HEK293 (cell line): ENCODE measurements around the gene SORD.
"Not testable (repeated sequence)": the region's sequence is repeated elsewhere in the genome, so short reads cannot be mapped to it uniquely, and the experiment has no call there.

Experiments
- CTCF ChIA-PET: fragments of 350-600 bp; formaldehyde crosslinking; extraction: SDS; loops from one replicate; lab custom pipeline; 2021; ENCODE audit warnings: antibody characterized with exemption; lab: Yijun Ruan, JAX
- POLR2A ChIA-PET: fragments of 300-600 bp; formaldehyde crosslinking; extraction: SDS; loops from one replicate; lab custom pipeline; 2020; ENCODE audit warnings: antibody characterized with exemption, inconsistent platforms; lab: Yijun Ruan, JAX
- H3K27ac ChIP-seq: fragments of 200-500 bp; sonication (Bioruptor generic); 2 replicates; pipeline ENCODE4 v1.5.1; 2014; ENCODE audit warnings: low read depth, low read length, control low read depth, inconsistent platforms; ENCODE audit errors: extremely low read depth
- H3K36me3 ChIP-seq, 2 experiments: fragments of 200-500 bp in 1 of 2; sonication (Bioruptor generic) in 1 of 2; 1 replicate in 1 of 2; 2 replicates in 1 of 2; pipeline ENCODE4 v1.5.1; 2014 to 2017; ENCODE audit warnings: inconsistent platforms in 2 of 2, low read length in 2 of 2; ENCODE audit not compliant: control insufficient read depth in 2 of 2, insufficient read depth in 1 of 2
- H3K4me1 ChIP-seq: fragments of 200-500 bp; sonication (Bioruptor generic); 2 replicates; pipeline ENCODE4 v1.5.1; 2014; ENCODE audit warnings: mild to moderate bottlenecking, low read length, inconsistent platforms; ENCODE audit not compliant: control insufficient read depth, insufficient read depth
- H3K4me3 ChIP-seq: 2 replicates; pipeline ENCODE4 v1.5.1; 2011; ENCODE audit warnings: low read depth, mild to moderate bottlenecking, control low read depth, low read length, moderate library complexity
- H3K9me3 ChIP-seq: fragments of 200-500 bp; sonication (Bioruptor generic); 2 replicates; pipeline ENCODE4 v1.5.1; 2014; ENCODE audit warnings: low read depth, low read length, inconsistent platforms; ENCODE audit not compliant: control insufficient read depth, insufficient read depth
- CTCF ChIP-seq: fragments of 450-650 bp; formaldehyde crosslinking; IDR thresholded peaks from 2 replicates; pipeline ENCODE4 v1.5.1; 2016; ENCODE audit warnings: missing biosample characterization, missing genetic modification characterization
- PRDM1 ChIP-seq: fragments of 450-650 bp; formaldehyde crosslinking; IDR thresholded peaks from 2 replicates; pipeline ENCODE4; 2016; ENCODE audit warnings: missing biosample characterization, missing genetic modification characterization
- RBAK ChIP-seq: fragments of 450-650 bp; formaldehyde crosslinking; IDR thresholded peaks from 2 replicates; pipeline ENCODE4 v1.5.1; 2016; ENCODE audit warnings: missing biosample characterization, missing genetic modification characterization
- ZNF2 ChIP-seq: fragments of 450-650 bp; formaldehyde crosslinking; IDR thresholded peaks from 2 replicates; pipeline ENCODE4 v1.5.1; 2016; ENCODE audit warnings: missing biosample characterization, missing genetic modification characterization
- ZNF335 ChIP-seq: fragments of 450-650 bp; formaldehyde crosslinking; conservative IDR thresholded peaks from 2 replicates; pipeline ENCODE4 v1.5.1; 2016; ENCODE audit warnings: missing biosample characterization, missing genetic modification characterization
- ZNF366 ChIP-seq: fragments of 450-650 bp; formaldehyde crosslinking; conservative IDR thresholded peaks from 2 replicates; pipeline ENCODE4 v1.5.1; 2016; ENCODE audit warnings: missing biosample characterization, missing genetic modification characterization
- ZNF600 ChIP-seq: fragments of 450-650 bp; formaldehyde crosslinking; IDR thresholded peaks from 2 replicates; pipeline ENCODE4 v1.5.1; 2016; ENCODE audit warnings: missing biosample characterization, missing genetic modification characterization
- ZNF654 ChIP-seq: fragments of 450-650 bp; formaldehyde crosslinking; IDR thresholded peaks from 2 replicates; pipeline ENCODE4 v1.5.1; 2016; ENCODE audit warnings: low read depth, missing biosample characterization, missing genetic modification characterization

SORD gene

DNA sequence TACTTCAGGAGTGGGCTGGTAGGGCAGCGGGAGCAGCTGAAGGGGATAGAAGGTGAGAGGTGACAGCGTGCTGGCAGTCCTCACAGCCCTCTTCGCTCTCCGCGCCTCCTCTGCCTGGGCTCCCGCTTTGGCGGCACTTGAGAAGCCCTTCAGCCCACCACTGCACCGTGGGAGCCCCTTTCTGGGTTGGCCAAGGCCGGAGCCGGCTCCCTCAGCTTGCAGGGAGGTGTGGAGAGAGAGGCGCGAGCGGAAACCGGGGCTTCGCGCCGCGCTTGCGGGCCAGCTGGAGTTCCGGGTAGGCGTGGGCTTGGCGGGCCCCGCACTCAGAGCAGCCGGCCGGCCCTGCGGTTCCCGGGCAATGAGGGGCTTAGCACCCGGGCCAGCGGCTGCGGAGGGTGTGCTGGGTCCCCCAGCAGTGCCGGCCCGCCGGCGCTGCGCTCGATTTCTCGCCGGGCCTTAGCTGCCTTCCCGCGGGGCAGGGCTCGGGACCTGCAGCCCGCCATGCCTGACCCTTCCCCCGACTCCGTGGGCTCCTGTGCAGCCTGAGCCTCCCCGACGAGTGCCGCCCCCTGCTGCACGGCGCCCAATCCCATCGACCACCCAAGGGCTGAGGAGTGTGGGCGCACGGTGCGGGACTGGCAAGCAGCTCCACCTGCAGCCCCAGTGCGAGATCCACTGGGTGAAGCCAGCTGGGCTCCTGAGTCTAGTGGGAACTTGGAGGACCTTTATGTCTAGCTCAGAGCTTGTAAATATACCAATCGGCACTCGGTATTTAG, 11.8 kb downstream of the SORD start:
- POLR2A ChIA-PET, H3K4me1 ChIP-seq, H3K9me3 ChIP-seq, CTCF ChIA-PET, H3K4me3 ChIP-seq, H3K27ac ChIP-seq: not testable (repeated sequence)
- peaks cover 0 to 14% of the 10 kb centered on the region in 2 experiments; a peak in 2 of 3 replicates for H3K36me3 ChIP-seq

DNA sequence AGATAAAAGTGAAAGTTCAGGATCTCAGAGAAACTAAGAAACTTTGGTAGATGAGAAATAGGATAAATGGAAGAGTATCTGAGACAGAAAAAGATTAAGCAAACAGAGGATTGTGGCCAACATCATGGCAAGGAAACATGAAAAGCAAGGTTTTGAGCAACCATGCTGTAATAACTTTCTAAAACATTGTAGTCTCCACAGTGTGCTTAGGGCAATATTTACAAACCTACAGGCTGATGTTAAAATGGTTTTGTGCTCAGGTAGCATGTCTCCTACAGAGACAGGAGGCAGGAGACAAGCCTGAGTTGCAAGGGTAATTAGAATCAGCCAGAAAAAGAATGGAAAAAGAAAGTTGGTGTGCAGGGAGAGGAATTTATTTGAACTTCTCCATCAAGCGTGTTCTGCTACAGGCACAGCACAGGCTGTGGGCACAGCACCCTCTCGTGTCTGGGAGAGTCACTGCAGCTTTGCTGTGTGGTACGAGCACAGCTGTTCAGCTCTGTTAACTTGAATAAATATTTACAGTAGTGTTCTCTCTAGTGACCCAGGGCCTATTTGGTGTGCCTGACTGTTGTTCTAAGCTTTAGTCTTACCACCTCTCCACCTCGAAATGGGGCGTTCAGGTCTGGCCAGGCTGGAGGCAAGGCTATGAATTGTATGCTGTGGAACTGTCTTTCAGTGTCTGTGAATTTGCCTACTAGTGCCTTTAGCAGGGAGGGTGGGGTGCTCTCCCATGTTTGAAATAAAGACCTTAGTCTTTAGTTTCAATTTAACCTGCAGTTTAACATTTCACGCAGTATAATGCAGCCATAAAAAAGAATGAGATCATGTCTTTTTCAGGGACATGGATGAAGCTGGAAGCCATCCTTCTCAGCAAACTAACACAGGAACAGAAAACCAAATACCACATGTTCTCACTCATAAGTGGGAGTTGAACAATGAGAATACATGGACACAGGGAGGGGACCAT, 14.1 kb downstream of the SORD start:
- POLR2A ChIA-PET, H3K4me3 ChIP-seq, H3K4me1 ChIP-seq, H3K9me3 ChIP-seq, H3K27ac ChIP-seq, H3K36me3 ChIP-seq: not testable (repeated sequence)
- TF ChIP-seq PRDM1 (tag by site-specific recombination) = peak; percentile 84
- TF ChIP-seq ZNF600 (tag by site-specific recombination) = peak; percentile 86
- TF ChIP-seq ZNF2 (tag by site-specific recombination) = peak; percentile 82
- TF ChIP-seq ZNF654 (tag by site-specific recombination) = peak; percentile 72
- peak; percentile 67; the same call in 1 of the 2 replicates for TF ChIP-seq CTCF (tag by site-specific recombination)
- TF ChIP-seq ZNF335 (tag by site-specific recombination) = peak; percentile 42
- CTCF ChIA-PET = interaction anchor here (0.8 to 3.6 kb wide), 8 partner anchors 13 to 83 kb away, joined by 3 to 21 read pairs (median 5); no protein-coding TSS in a partner anchor

DNA sequence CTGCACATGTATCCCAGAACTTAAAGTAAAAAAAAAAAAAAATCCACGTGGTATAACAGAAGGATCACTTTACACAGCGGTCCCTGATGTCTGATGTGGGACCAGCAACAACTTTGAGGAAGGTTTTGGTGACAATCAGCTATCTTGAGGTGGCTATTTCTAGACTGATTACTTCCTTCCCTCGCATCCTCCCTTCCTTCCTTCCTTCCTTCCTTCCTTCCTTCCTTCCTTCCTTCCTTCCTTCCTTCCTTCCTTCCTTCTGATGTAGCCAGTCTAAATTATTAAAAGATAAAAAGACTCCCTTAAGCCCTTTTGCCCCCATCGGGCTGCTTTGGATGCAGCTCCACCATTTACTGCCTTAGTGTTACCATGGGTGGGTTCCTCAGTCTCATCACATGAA, 14.9 kb downstream of the SORD start:
- TF ChIP-seq RBAK (no peak), ZNF366 (tag by site-specific recombination) (peak; percentile 69)
- ChIA-PET CTCF (interaction anchor here (0.7 to 3.6 kb wide), 9 partner anchors 14 to 565 kb away, joined by 3 to 21 read pairs (median 6); no protein-coding TSS in a partner anchor), POLR2A (no interaction called here)
- Histone ChIP-seq H3K4me3 (no peak overlapping the region), H3K36me3 (peaks cover 0 to 4% of the 10 kb centered on the region in 2 experiments; a peak in 2 of 3 replicates), H3K27ac (no peak overlapping the region), H3K4me1 (no peaks in the 10 kb centered on the region), H3K9me3 (no peaks in the 10 kb centered on the region)

DNA sequence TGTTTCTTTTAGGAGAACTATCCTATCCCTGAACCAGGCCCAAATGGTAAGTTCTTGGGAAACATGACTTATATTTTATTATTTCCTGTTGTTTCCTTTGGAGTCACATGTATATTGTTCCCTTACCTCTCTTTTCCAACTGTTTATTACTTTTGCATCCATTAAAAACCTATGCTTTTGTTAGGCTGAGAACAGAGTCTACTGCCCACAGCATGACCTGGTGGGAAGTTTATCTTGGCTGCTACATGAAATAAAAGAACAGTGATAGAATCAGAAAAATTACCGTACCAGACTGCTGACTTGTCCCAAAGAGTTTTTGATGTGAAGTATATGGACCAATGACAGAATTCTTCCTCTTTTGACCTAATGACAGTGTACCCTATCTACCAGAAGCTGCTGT, 17.4 kb downstream of the SORD start:
- H3K27ac ChIP-seq, POLR2A ChIA-PET, CTCF ChIA-PET, H3K9me3 ChIP-seq, H3K4me3 ChIP-seq, H3K4me1 ChIP-seq, H3K36me3 ChIP-seq: not testable (repeated sequence)

DNA sequence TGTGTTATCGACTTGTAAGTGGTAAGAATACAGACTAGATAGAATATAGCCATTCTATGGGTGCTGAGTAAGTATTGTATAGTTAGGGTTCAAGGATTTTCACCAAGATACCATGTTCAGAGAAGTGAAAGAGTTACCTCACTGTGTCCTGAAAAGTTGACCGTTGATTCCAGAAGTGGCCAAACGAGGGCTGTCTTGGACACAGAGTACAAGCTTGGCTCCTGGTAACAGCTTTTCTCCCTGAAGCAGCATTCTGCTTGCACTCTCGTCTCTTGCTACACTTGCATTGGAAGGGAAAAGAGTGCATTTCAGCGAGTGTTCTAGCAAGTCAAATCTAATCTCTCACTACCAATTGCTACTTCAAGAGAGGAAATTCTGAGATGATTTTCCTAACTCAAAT, 18.5 kb downstream of the SORD start:
- CTCF ChIA-PET, H3K4me3 ChIP-seq, H3K36me3 ChIP-seq, POLR2A ChIA-PET, H3K9me3 ChIP-seq, H3K27ac ChIP-seq, H3K4me1 ChIP-seq: not testable (repeated sequence)

DNA sequence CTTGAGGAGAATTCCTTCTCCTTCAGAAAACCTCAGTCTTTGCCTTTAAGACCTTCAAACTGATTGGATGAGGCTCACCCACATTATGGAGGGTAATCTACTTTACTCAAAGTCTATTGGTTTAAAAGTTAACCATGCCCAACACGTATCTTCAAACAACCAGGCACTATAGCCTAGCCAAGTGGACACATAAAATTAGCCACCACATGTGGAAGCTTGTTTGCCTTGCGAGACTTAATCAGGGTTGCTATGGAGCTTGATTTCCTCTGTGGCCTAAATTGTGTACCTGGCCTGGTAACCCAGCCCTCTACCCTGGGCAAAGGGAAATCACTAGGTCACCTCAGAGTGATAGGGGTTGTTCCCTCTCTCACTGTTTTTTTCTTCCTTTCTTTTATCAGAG, 19.9 kb downstream of the SORD start:
- H3K36me3 ChIP-seq, POLR2A ChIA-PET, CTCF ChIA-PET, H3K4me1 ChIP-seq, H3K9me3 ChIP-seq, H3K27ac ChIP-seq, H3K4me3 ChIP-seq: not testable (repeated sequence)

DNA sequence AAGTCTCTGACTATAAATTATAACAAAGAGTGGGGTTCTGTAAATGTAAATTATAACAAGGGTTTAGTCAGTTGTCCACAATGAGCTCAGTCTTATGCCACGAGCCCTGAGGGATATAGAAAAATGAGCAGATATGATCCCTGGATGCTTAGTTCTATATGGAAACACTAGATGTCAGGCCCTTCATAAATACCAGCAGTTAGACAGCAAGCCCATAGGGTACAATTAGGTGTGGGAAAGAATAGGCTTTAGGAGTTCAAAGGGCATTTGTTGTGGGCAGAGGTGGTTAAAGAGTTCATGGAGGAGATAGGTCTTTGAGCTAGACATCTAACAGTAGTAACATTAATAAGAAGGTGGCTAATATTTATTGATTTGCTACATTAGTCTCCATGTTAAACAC, 21.3 kb downstream of the SORD start:
- POLR2A ChIA-PET, H3K4me1 ChIP-seq, H3K27ac ChIP-seq, H3K4me3 ChIP-seq, CTCF ChIA-PET, H3K9me3 ChIP-seq: not testable (repeated sequence)
- H3K36me3 ChIP-seq = peaks cover 0 to 20% of the 10 kb centered on the region in 2 experiments; a peak in 2 of 3 replicates
